Upper lobe of right lung (tissue), 1 donor: Measurements from ENCODE around the gene DNASE1L2. TPM values are rescaled to one million over a fixed set of nuclear protein-coding genes. Genes with fewer than 3 reads are reported as not detected.

ENCODE experiments used
- ATAC-seq: fragments of 200-7000 bp; cut with Tn5 transposase; one replicate; pipeline ENCODE4 v1.9.1; 2020; ENCODE audit warnings: mild to moderate bottlenecking, moderate library complexity
- DNase-seq: peaks from one replicate; pipeline ENCODE4 v3.0.0-alpha.2; 2020
- H3K27ac ChIP-seq: fragments of 200-600 bp; one replicate; pipeline ENCODE4 v1.8.0; 2022
- H3K27me3 ChIP-seq: fragments of 200-600 bp; one replicate; pipeline ENCODE4 v1.8.0; 2022; ENCODE audit warnings: mild to moderate bottlenecking
- H3K36me3 ChIP-seq: fragments of 200-600 bp; one replicate; pipeline ENCODE4 v1.8.0; 2022
- H3K4me1 ChIP-seq: fragments of 200-600 bp; one replicate; pipeline ENCODE4 v1.8.0; 2022
- H3K4me3 ChIP-seq: fragments of 200-600 bp; one replicate; pipeline ENCODE4 v1.8.0; 2022; ENCODE audit warnings: mild to moderate bottlenecking
- H3K9me3 ChIP-seq: fragments of 200-600 bp; one replicate; pipeline ENCODE4 v1.8.0; 2022
- intact Hi-C: fragments of 100-400 bp; cut with DNase I; formaldehyde crosslinking; loops from one replicate; pipeline ENCODE4 v1.11.0; 2022
- total RNA-seq: library from RNA; stranded (reverse); fragmentation: NEBNext Ultra II Directional; extraction: Animal tissue kit (Norgen Biotek cat#: 25700); gene quantifications from one replicate; pipeline ENCODE4 v1.2.1, GENCODE V29; 2021
- TF ChIP-seq, protein P1 (sequence below): fragments of 200-600 bp; IDR thresholded peaks from one replicate; pipeline ENCODE4 v1.8.0; 2022; ENCODE audit warnings: antibody characterized with exemption
- donor health status: DM: no; HTN: yes; CAD: no; lungs with severe emphysema.

Gene DNASE1L2
- total RNA-seq, 1 donor from 2014 or later, result 0.78 TPM

DNA sequence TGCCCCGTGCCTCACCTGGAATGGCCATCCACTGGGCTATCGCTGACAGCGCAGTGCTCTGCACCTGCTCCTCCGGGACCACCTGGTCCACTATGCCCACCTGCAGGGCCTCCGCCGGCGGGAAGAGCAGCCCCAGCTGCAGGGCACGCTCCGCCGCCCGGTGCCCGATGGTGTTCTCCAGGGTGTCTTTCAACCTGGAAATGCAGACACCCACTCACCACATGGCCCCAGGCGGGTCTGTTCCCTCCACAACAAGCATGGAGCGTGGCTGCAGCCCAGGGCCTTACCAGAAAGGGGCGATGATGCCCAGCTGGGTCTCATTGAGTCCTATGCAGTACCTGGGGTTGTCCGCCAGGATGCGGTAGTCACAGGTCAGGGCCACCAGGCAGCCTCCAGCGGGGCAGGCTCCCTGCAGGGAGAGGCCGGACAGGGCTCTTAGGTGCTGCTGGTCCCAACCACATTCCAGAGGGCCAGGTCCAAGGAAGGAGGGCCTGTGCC is 6.8 kb downstream of the DNASE1L2 start:
- DNase-seq, result no peak
- intact Hi-C loops, result no loop called here

GRCh38 chr16:2243781-2244180 is 7.5 kb downstream of the DNASE1L2 start:
- H3K4me1 ChIP-seq, result no peaks in the 10 kb centered on the region
- TF ChIP-seq, protein P1, sequence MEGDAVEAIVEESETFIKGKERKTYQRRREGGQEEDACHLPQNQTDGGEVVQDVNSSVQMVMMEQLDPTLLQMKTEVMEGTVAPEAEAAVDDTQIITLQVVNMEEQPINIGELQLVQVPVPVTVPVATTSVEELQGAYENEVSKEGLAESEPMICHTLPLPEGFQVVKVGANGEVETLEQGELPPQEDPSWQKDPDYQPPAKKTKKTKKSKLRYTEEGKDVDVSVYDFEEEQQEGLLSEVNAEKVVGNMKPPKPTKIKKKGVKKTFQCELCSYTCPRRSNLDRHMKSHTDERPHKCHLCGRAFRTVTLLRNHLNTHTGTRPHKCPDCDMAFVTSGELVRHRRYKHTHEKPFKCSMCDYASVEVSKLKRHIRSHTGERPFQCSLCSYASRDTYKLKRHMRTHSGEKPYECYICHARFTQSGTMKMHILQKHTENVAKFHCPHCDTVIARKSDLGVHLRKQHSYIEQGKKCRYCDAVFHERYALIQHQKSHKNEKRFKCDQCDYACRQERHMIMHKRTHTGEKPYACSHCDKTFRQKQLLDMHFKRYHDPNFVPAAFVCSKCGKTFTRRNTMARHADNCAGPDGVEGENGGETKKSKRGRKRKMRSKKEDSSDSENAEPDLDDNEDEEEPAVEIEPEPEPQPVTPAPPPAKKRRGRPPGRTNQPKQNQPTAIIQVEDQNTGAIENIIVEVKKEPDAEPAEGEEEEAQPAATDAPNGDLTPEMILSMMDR, result no peak
- DNase-seq, result no peak
- no peak overlapping the region for H3K27ac ChIP-seq
- peaks cover 49% of the 10 kb centered on the region for H3K36me3 ChIP-seq
- no peak overlapping the region for H3K4me3 ChIP-seq
- intact Hi-C loops, result no loop called here
- no peaks in the 10 kb centered on the region for H3K27me3 ChIP-seq
- ATAC-seq, result no peak
- H3K9me3 ChIP-seq, result no peaks in the 10 kb centered on the region

More for the DNA sequence above, 6.8 kb downstream of the DNASE1L2 start:
- Histone ChIP-seq H3K27ac (no peak overlapping the region), H3K27me3 (no peaks in the 10 kb centered on the region), H3K4me3 (no peak overlapping the region), H3K4me1 (no peaks in the 10 kb centered on the region), H3K36me3 (peaks cover 49% of the 10 kb centered on the region), H3K9me3 (no peaks in the 10 kb centered on the region)
- no peak for ATAC-seq
- TF ChIP-seq, protein P1, result no peak

DNA sequence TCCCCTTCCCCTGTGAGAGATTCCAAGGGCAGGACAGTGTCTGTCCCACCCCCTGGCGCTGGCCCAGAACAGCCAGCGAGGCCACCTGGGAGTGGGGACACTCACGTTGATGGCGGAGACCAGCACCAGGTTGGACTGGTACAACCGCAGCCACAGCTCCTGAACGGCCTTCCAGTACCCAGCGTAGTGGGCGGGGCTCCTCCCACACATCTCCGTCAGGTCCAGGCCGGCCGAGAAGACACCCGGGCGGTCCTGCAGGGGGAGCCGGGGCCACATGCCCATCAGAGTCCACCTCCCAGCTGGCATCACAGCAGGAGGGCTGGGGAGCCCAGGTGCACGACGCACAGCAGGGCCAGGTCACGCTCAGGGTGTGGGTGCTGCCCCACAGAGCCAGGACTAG is 8.1 kb downstream of the DNASE1L2 start:
- peak; percentile 8 for ATAC-seq
- no peak overlapping the region for H3K4me3 ChIP-seq
- no peaks in the 10 kb centered on the region for H3K9me3 ChIP-seq
- no peak overlapping the region for H3K27ac ChIP-seq
- TF ChIP-seq, protein P1, result no peak
- H3K27me3 ChIP-seq, result no peaks in the 10 kb centered on the region
- H3K4me1 ChIP-seq, result no peaks in the 10 kb centered on the region
- intact Hi-C loops, result no loop called here
- no peak for DNase-seq
- peaks cover 49% of the 10 kb centered on the region for H3K36me3 ChIP-seq

DNA sequence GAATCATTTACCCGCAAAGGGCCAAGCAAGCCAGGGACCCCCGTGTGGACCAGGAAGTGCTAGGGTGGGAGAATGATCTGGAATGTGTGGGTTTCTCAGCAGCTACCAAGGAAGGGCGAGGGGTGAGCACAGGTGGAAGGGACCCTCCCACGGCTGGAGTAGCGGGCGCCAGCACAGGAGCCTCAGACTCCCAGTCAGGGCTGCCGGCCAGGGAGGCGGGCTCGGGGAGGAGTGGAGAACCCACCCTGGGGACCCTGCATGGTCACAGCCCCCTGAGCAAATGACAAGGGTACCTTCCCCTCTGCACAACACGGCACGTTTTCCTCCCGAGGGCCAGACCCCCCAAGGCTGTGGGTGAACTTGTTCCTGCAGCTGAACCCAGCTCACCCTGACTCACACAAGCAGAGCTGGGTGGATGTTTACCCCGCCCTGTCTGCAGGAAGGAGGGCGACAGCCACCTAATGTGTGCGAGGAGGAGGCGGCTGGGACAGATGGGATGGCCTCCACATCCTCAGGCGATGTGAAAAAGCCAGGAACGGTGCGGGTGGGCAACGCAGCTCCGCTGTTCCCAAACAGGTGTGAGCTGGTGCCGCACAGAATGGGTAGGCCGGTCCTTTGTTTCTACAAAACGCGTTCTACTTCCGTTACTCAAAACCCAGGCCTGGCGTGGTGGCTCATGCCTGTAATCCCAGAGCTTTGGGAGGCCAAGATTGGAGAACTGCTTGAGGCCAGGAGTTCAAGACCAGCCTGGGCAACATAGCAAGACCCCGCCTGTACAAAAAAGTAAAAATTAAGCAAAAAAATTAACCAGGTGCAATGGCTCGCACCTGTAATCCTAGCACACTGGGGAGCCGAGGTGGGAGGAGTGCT is 8.9 kb downstream of the DNASE1L2 start:
- no peaks in the 10 kb centered on the region for H3K27me3 ChIP-seq
- TF ChIP-seq, protein P1, result no peak
- H3K27ac ChIP-seq, result no peak overlapping the region
- H3K4me3 ChIP-seq, result no peak overlapping the region
- peaks cover 49% of the 10 kb centered on the region for H3K36me3 ChIP-seq
- H3K4me1 ChIP-seq, result peaks cover 4% of the 10 kb centered on the region
- DNase-seq (no peak), ATAC-seq (no peak)
- H3K9me3 ChIP-seq, result no peaks in the 10 kb centered on the region
- intact Hi-C loops, result no loop called here

GRCh38 chr16:2246301-2246885 is 10.1 kb downstream of the DNASE1L2 start:
- Histone ChIP-seq H3K27ac (no peak overlapping the region), H3K4me1 (peaks cover 10% of the 10 kb centered on the region), H3K4me3 (no peak overlapping the region), H3K9me3 (no peaks in the 10 kb centered on the region), H3K27me3 (no peaks in the 10 kb centered on the region), H3K36me3 (peaks cover 49% of the 10 kb centered on the region)
- DNase-seq, result no peak
- intact Hi-C loops, result no loop called here
- TF ChIP-seq, protein P1, result no peak
- ATAC-seq, result no peak
